RWPE1 (cell line): ENCODE data around the gene KCNQ1.

Experiments
- CTCF ChIA-PET: fragments of 350-600 bp; sonication (Branson Sonifier 250); formaldehyde crosslinking; extraction: SDS; loops from one replicate; lab custom pipeline; 2021; lab: Yijun Ruan, JAX
- POLR2A ChIA-PET: fragments of 400-600 bp; formaldehyde crosslinking; extraction: SDS; loops from one replicate; lab custom pipeline; 2020; ENCODE audit warnings: antibody characterized with exemption; ENCODE audit not compliant: low non-redundant PET; lab: Yijun Ruan, JAX
- DNase-seq: peaks from one replicate; pipeline ENCODE4 v3.0.0; 2012; ENCODE audit warnings: low spot score
- H3K27ac ChIP-seq: fragments of 450-650 bp; 2 replicates; pipeline ENCODE4 v1.5.1; 2017
- TF ChIP-seq, protein P1 (sequence below): fragments of 450-650 bp; conservative IDR thresholded peaks from 2 replicates; pipeline ENCODE4 v1.5.1; 2017; ENCODE audit warnings: low read depth, mild to moderate bottlenecking

Gene KCNQ1

GRCh38 chr11:2844996-2845395, 400.2 kb downstream of the KCNQ1 start:
- no peak for DNase-seq
- H3K27ac ChIP-seq: peak overlapping the region; percentile 71
- CTCF ChIA-PET: no interaction called here
- TF ChIP-seq, protein P1, sequence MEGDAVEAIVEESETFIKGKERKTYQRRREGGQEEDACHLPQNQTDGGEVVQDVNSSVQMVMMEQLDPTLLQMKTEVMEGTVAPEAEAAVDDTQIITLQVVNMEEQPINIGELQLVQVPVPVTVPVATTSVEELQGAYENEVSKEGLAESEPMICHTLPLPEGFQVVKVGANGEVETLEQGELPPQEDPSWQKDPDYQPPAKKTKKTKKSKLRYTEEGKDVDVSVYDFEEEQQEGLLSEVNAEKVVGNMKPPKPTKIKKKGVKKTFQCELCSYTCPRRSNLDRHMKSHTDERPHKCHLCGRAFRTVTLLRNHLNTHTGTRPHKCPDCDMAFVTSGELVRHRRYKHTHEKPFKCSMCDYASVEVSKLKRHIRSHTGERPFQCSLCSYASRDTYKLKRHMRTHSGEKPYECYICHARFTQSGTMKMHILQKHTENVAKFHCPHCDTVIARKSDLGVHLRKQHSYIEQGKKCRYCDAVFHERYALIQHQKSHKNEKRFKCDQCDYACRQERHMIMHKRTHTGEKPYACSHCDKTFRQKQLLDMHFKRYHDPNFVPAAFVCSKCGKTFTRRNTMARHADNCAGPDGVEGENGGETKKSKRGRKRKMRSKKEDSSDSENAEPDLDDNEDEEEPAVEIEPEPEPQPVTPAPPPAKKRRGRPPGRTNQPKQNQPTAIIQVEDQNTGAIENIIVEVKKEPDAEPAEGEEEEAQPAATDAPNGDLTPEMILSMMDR: no peak
- POLR2A ChIA-PET: no interaction called here

DNA sequence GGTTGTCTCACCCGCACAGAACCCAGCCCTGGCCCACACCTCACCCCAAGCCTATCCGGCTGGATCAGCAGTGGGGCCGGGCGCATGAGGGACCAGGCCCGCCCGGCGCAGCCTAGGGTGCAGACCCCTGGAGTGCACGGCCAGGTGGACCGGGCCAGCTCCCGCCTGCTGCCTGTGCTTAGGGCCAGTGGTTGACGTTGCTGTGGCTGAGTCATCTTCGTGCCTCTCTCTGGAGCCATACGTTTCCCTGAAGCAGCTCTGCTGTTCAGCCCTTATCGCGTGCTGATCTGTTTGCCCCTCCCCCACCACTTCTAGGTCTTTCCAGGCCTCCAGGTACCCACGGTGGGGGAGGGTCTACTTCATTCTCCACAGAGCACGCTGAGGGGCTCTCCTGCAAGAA, 401.2 kb downstream of the KCNQ1 start:
- ChIA-PET CTCF (interaction anchor here (0.6 kb wide), 2 partner anchors 45 to 311 kb away, joined by 3 to 5 read pairs; no protein-coding TSS in a partner anchor), POLR2A (no interaction called here)
- peak; percentile 11 for DNase-seq
- no peak overlapping the region for H3K27ac ChIP-seq
- TF ChIP-seq, protein P1: no peak

GRCh38 chr11:2846470-2846869, 401.7 kb downstream of the KCNQ1 start:
- no peak for DNase-seq
- CTCF ChIA-PET: interaction anchor here (0.6 kb wide), 1 partner anchor 311 kb away, joined by 3 read pairs; no protein-coding TSS in a partner anchor
- TF ChIP-seq, protein P1: no peak
- POLR2A ChIA-PET: no interaction called here
- no peak overlapping the region for H3K27ac ChIP-seq

GRCh38 chr11:2847561-2847960, 402.8 kb downstream of the KCNQ1 start:
- TF ChIP-seq, protein P1: no peak
- POLR2A ChIA-PET: no interaction called here
- DNase-seq: no peak
- no peak overlapping the region for H3K27ac ChIP-seq
- CTCF ChIA-PET: no interaction called here

DNA sequence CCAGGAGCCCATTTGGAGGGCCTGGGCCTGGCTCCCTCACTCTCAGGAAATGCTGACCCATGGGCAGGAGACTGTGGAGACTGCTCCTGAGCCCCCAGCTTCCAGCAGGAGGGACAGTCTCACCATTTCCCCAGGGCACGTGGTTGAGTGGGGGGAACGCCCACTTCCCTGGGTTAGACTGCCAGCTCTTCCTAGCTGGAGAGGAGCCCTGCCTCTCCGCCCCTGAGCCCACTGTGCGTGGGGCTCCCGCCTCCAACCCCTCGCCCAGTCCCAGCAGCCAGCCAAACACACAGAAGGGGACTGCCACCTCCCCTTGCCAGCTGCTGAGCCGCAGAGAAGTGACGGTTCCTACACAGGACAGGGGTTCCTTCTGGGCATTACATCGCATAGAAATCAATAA, 403.7 kb downstream of the KCNQ1 start:
- H3K27ac ChIP-seq: no peak overlapping the region
- ChIA-PET POLR2A (no interaction called here), CTCF (no interaction called here)
- TF ChIP-seq, protein P1: no peak
- DNase-seq: no peak

DNA sequence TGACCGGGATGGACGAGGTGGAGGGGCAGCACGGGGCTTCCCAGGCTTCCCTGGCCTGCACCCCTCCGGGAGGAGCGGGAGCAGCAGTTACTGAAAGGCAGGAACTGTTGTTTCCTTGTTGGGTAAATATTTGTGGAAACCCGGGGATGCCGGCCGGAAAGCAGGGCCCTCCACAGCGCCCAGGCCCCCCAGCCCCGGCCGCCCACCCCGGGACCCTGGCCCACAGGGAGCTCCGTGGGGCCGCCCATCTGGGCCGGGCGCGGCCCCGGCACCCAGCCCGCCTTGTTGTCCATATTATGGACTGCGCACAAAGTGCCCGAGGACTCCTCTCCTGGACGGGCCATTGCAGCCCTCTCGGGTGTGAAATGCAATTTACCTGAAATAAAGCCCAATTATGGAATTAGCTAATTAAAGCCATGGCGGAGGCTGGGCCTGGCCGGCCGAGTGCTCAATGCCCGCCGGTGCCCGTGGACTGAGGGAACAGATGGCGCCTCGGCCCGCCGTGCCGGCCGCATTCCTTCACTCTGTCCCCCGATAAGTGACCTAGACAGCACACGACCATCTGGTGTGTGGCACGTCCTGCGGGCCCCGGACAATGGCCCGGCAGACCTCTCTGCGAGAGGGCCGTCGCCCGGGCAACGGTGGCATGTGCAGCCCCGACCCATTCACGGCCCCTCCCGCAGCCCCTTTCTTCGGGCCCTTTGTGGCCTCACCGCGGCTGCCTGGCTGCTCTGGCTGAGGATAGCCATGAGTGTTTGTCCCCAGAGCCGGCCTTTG, 405.4 kb downstream of the KCNQ1 start:
- CTCF ChIA-PET: no interaction called here
- no peak overlapping the region for H3K27ac ChIP-seq
- no peak for DNase-seq
- POLR2A ChIA-PET: no interaction called here
- TF ChIP-seq, protein P1: no peak
